Renal cortical epithelial cell (primary cell): ENCODE measurements around the gene SNRNP27. TPM values are rescaled to one million over a fixed set of nuclear protein-coding genes. Genes with fewer than 3 reads are reported as not detected.
"Not testable (repeated sequence)": the region's sequence is repeated elsewhere in the genome, so short reads cannot be mapped to it uniquely, and the experiment has no call there.

Experiments used
- DNase-seq: peaks from one replicate; pipeline ENCODE4 v3.0.0-alpha.2; 2011; ENCODE audit warnings: low read depth
- total RNA-seq: library from RNA; depleted of rRNA; stranded (reverse); fragments of >200 nt; gene quantifications from 2 replicates; pipeline ENCODE4 v1.2.3, GENCODE V29; 2014

The SNRNP27 gene
- total RNA-seq, 1 donor from 2014 or later, result 76.9 TPM

DNA sequence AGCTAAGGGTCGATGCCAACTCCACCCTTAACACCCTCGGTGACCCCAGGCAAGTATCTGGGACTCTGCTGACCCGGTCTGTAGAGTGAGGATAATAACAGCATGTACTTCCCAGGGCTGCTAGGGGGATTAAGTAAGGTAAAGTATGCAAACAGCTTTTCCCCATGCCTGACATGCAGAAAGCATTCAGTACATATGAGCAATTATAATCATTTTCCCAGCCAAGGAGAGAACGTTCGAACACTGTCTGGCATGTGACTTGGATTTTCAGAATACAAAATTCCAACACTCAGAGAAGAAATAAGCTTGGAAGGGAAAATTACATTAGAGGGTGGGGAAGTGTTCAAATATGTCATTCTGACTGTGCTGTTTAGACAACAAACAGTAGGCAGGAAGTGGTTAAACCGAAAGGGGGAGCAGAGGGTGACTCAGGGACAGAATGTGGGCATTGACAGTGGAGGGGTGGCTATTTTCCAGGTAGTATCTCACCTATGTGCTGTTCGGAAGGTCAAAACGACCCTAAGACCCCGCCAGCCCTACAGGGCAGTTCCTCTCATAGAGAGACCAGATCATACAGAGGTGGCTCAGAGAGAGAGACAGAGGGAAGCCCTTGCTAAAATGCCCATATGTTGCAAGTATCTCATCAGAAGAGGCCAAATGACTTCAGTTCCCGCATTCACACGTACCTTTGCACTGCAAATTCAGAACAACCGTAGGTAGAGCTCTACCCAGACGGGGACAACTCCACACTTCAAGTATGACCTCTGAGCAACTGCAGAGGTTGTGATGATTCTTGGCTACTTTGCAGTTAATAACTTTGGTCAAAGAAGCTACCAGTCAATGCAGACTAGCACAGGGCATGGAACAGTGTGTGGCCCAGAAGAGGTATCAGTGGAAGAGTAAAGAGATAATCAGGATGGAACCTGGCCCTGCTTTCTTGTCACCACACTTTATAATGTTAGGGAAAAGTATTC lies 52.9 kb downstream of the SNRNP27 start:
- peak; percentile 61 for DNase-seq

DNA sequence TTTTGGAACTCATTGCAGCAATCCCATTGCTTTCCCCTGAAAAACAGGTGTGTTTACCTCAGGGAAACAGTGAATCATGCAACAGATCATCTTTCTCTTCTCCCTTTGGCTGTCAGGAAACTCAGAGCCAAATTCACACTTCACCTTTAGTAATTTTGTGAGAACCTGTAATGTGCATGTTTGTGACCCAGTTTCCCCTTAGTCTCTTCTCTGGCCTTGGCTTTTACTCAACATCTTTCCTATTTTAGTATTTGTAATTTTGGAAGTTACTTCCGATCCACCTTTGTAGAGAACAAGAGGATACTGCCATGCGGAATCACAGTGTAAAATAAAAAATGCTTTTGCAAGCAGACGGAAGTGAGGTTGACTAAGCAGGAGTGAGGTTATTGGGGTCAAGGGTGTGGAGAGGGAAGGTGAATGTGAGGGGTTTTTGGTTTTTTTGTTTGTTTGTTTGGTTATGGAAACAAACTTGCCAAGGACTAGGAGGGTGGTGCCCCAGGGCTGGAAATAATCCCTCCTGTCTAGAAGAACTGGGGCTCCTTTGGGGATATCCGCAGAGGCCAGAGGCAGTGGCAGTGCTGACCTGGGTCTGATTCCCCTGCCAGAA lies 53.7 kb downstream of the SNRNP27 start:
- no peak for DNase-seq

DNA sequence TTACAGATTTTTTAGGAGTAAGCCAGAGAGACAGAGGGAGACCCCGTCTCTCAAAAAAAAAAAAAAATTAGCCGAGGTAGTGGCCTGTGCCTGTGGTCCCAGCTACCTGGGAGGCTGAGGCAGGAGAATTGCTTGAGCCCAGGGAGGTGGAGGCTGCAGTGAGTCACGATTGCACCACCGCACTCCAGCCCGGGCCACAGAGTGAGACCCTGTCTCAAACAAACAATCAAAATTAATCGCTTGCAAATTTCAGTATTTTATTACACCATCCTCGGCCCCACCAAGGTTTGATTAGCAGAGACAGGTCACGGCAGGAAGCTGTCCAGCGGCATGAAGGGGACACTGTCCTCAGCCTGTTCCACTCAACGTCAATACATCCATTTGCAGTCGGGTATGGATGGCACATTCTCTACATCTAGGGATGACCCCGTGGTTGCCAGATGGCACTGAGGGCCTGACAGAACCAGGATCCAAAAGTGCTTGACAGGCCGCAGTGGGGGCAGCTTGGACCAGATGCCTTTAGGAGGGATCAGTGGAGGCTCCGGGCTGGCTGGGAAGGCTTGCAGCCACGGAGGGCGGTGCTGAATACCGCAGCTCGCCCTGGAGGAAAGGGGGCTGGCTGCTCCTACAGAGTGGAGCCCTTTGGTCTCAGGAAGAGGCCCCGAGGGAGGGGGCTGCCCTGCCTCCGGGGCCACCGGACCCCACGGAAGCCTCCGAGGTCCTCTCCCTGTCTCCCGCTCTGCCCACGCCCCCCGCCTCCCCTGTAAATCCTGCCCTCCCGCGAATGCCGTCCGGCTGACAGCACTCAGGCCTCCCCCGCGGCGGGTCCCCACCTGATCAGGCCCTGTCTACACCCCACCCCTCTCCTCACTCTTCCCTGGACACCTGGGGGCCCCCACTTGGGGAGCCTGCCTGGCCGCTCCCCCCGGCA lies 54.5 kb downstream of the SNRNP27 start:
- DNase-seq, result no peak

DNA sequence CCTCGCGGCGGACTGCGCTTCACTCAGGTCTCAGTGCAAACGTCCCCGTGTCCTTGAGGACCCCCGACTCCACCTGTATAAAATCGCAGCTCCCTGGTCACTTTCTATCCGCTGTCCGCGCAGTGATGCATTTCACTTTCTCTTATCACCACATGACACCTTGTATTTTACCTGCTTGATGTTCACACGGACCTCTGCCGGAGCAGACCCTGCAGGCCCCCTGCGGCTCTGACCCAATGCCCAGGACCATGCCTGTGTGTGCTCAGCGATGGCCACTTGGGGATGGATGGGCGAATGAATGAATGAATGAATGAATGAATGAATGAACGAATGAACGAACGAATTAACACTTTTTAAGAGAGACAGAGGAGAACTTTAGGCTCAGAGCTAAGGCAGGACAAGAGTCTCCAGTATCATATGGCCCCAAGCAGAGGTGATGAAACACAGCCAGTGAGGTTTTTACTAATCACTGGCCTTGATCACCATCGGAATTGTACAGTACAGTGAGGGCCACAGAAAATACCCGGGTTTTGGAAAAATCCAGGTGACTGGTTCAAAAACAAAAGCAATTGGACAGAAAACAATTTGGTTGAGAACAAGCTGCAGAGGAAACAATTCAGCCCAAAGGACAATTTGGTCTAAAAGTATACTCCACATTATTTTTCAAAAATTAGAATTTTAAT lies 55.3 kb downstream of the SNRNP27 start:
- no peak for DNase-seq

DNA sequence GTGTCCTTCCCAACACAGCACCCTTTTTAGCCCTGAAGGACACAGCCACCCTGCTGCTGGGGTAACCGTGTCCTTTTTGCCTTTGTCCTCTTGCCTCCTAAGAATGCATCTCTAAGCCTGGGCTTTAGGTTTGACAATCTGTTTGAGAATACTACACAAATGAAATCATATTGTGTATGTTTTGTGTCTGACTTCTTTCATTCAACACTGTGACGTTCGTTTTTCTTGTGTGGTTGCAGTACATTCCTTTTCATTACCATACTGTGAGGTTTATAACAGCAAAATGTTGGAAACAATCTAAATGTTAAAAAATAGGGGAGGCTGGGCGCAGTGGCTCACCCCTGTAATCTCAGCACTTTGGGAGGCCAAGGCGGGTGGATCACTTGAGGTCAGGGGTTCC lies 56.5 kb downstream of the SNRNP27 start:
- DNase-seq, result no peak

DNA sequence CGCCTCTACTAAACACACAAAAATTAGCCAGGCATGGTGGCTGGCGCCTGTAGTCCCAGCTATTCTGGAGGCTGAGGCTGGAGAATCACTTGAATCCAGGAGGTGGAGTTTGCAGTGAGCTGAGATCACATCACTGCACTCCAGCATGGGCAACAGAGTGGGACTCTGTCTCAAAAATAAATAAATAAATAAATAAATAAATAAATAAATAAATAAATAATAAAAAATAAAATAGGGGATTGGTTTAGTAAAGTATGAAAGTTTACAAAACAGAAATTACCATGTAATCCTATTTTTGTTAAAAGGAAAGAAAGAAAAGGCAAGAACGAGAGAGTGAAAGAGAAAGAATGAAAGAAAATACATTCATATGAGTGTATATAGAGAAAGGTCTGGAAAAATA lies 56.9 kb downstream of the SNRNP27 start:
- DNase-seq, result not testable (repeated sequence)

DNA sequence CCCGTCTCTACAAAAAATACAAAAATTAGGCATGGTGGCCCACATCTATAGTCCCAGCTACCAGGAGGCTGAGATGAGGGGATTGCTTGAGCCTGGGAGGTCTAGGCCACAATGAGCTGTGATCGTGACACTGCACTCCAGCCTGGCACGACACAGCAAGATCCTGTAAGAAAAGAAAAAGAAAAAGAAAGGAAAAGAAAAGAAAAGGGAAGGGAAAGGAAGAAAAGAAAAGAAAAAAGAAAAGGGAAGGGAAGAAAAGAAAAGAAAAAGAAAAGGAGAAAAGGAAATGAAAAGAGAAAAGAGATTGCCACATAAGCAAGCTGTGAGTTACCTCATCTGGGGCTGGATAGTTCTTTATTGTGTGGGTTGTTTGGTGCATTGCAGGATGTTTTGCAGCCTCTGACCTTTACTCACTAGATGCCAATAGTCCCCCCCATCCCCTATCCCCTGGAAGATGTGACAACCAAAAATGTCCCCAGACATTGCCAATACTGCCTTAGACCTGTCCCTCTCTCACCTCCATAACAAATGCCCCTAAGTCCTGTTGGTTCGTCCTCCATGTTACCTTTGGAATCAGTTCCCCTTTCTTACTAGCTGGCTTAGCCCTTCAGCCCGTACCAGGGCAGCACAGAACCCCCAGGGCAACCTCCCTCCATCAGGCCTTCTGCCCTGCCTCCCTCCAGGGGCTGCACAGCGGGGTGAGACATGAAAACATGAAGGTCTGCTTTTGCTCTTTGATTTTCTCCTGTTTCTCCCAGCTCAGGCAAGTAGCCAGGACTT lies 58.8 kb downstream of the SNRNP27 start:
- no peak for DNase-seq

DNA sequence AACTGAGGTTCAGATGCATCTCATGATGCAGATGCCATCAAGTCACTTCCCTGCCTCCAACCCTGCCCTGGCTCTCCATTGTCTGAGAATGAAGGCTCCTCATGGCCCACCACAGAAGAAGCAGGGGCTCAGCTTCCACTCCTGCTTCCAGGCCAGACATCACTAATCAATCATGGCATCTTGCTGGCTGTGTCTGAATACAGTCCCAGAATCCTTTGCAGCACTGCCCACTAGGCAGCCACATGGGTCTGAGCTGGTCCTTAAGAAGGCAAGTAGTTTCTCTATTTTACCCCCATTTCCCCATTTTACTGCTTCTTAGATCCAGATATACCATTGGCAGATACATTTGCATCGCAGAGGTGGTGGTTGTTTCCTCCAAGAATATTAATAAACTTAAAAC lies 60.3 kb downstream of the SNRNP27 start:
- DNase-seq, result no peak

Other genes starting within 250 kb of the SNRNP27 start
- gene ANXA4, start 151.8 kb upstream of the SNRNP27 start, total RNA-seq, result 78.7 and 424 TPM in 2 replicates
- 4.9 and 22.7 TPM in 2 replicates for gene GMCL1, start 64.3 kb upstream of the SNRNP27 start, total RNA-seq
- 4.7 and 8.0 TPM in 2 replicates for gene MXD1, start 21.2 kb downstream of the SNRNP27 start, total RNA-seq
- gene ASPRV1, start 67.7 kb downstream of the SNRNP27 start, total RNA-seq, result 0.20 TPM in 1 of 2 replicates, not detected in the other
- gene PCBP1, start 193.5 kb downstream of the SNRNP27 start, total RNA-seq, result 24.7 and 103 TPM in 2 replicates